Lung (tissue), 12 donors: ENCODE measurements around the gene F5. TPM values are rescaled to one million over a fixed set of nuclear protein-coding genes. Genes with fewer than 3 reads are reported as not detected.

Experiments
- ATAC-seq: fragments of 200-7000 bp; cut with Tn5 transposase; one replicate; pipeline ENCODE4 v1.9.1; 2020; ENCODE audit warnings: moderate number of reproducible peaks; ENCODE audit not compliant: insufficient read depth, low FRiP score
- DNase-seq, 3 donors: peaks; one replicate each; pipeline ENCODE4 v3.0.0-alpha.2; 2013 to 2017
- H3K27ac ChIP-seq, 2 donors: one replicate each; pipeline ENCODE4 v1.5.1; 2013; ENCODE audit warnings: mild to moderate bottlenecking in 2 of 2, moderate library complexity in 2 of 2, control low read depth in 1 of 2, inconsistent platforms in 1 of 2, low read depth in 1 of 2, low read length in 1 of 2
- H3K27me3 ChIP-seq, 3 donors: one replicate each; pipeline ENCODE4 v1.5.1; 2013; ENCODE audit warnings: low read length in 2 of 3; ENCODE audit not compliant: control insufficient read depth in 3 of 3, insufficient read depth in 3 of 3
- H3K36me3 ChIP-seq, 4 donors: one replicate each; pipeline ENCODE4 v1.5.1; 2013; ENCODE audit warnings: low read length in 4 of 4, mild to moderate bottlenecking in 1 of 4, moderate library complexity in 1 of 4; ENCODE audit not compliant: control insufficient read depth in 4 of 4, insufficient read depth in 4 of 4
- H3K4me1 ChIP-seq, 5 donors: one replicate each; pipeline ENCODE4 v1.5.1; 2013; ENCODE audit warnings: low read length in 5 of 5, mild to moderate bottlenecking in 2 of 5, moderate library complexity in 1 of 5; ENCODE audit not compliant: control insufficient read depth in 5 of 5, insufficient read depth in 5 of 5
- H3K4me3 ChIP-seq: one replicate; pipeline ENCODE4 v1.5.1; 2013; ENCODE audit warnings: mild to moderate bottlenecking, control low read depth, moderate library complexity
- H3K9ac ChIP-seq, 2 donors: one replicate each; pipeline ENCODE4 v1.5.1; 2013; ENCODE audit warnings: low read length in 2 of 2, control low read depth in 1 of 2; ENCODE audit not compliant: insufficient read depth in 1 of 2
- H3K9me3 ChIP-seq, 4 donors: one replicate each; pipeline ENCODE4 v1.5.1; 2013; ENCODE audit warnings: low read length in 3 of 4, mild to moderate bottlenecking in 1 of 4, moderate library complexity in 1 of 4; ENCODE audit not compliant: control insufficient read depth in 4 of 4, insufficient read depth in 3 of 4
- WGBS, 2 donors: extraction: QIAGEN DNeasy Blood & Tissue Kit; methylation state at CpG; one replicate each; pipeline ENCODE4 v1.1.7; 2013; 5-methylcytosine and 5-hydroxymethylcytosine counted together
- polyA plus RNA-seq, 2 donors: library from polyadenylated mRNA; stranded (reverse); fragments of 200-250 nt; gene quantifications; one replicate each; pipeline ENCODE4 v1.2.1, GENCODE V29; 2013
- total RNA-seq, 2 donors: library from RNA; depleted of rRNA in 1 of 2; stranded (reverse); fragments of >200 nt in 1 of 2; gene quantifications; one replicate each; pipeline ENCODE4 v1.2.1, GENCODE V29; 2014 to 2021
- TF ChIP-seq, protein P1 (sequence below): IDR thresholded peaks from 2 replicates; pipeline ENCODE4 v1.5.1; 2012; ENCODE audit warnings: mild to moderate bottlenecking; ENCODE audit errors: control extremely low read depth, extremely low read depth
- donor health status: control.
- donor health status: control.
- donor health status: Bipolar disorder and iron deficiency.
- donor health status: healthy.
- donor health status: DM: yes; HTN: yes; CAD: no.

The F5 gene
- total and polyA plus RNA-seq, 4 donors: 0.74 to 5.3 (median 2.4) TPM

DNA sequence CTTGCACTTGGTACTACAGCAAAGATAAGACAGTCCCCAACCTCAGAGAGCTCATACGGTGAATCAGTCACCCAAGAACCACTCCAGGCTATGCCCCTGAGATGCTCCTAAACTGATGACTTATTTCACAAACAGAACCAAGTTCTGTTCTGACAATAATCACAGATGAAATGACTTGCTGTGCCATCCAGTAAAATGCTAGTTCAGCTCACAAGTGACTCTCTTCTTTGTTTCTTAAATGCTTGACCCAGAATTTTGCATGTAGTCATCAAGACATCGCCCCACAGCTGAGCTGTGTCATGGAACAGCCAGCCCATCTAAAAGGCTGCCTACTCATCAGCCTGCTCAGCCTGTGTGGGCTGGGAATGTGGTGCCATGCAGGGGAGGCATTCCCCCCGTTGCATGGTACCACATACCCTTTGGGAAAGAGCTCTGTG, 94.4 kb downstream of the F5 start:
- no peak for ATAC-seq
- WGBS, 2 donors: 76 to 94% methylated on average over 3 of the region's 3 CpGs
- H3K4me1 ChIP-seq: peaks cover 0 to 9% (median 2%) of the 10 kb centered on the region in 5 donors

DNA sequence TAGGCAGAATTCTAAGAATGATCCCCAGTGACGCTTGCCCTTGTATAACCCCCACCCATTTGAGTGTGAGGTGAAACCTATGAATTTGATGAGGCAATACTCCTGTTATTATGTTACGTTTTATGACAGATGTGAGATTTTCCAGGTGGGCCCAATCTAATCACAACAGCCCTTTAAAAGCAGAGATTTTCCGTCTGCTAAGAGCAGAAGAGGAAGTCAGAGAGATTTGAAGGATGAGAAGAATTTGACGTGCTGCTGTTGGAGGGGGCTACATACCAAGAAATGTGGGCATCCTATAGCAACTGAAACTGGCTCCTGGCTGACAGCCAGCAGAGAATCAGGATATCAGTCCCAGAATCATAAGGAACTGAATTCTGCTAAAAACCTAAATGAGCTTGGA, 98.1 kb downstream of the F5 start:
- TF ChIP-seq, protein P1, sequence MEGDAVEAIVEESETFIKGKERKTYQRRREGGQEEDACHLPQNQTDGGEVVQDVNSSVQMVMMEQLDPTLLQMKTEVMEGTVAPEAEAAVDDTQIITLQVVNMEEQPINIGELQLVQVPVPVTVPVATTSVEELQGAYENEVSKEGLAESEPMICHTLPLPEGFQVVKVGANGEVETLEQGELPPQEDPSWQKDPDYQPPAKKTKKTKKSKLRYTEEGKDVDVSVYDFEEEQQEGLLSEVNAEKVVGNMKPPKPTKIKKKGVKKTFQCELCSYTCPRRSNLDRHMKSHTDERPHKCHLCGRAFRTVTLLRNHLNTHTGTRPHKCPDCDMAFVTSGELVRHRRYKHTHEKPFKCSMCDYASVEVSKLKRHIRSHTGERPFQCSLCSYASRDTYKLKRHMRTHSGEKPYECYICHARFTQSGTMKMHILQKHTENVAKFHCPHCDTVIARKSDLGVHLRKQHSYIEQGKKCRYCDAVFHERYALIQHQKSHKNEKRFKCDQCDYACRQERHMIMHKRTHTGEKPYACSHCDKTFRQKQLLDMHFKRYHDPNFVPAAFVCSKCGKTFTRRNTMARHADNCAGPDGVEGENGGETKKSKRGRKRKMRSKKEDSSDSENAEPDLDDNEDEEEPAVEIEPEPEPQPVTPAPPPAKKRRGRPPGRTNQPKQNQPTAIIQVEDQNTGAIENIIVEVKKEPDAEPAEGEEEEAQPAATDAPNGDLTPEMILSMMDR: no peak
- H3K27me3 ChIP-seq: no peaks in the 10 kb centered on the region
- DNase-seq (no peak), ATAC-seq (no peak)
- WGBS, 2 donors: 58 to 82% methylated on average over 4 of the region's 4 CpGs
- H3K9ac ChIP-seq: no peak overlapping the region
- H3K36me3 ChIP-seq: no peaks in the 10 kb centered on the region
- no peaks in the 10 kb centered on the region for H3K9me3 ChIP-seq
- H3K27ac ChIP-seq: peak overlapping the region in 1 of 2 donors; percentile 95
- peaks cover 0 to 35% (median 9%) of the 10 kb centered on the region in 5 donors for H3K4me1 ChIP-seq
- H3K4me3 ChIP-seq: no peak overlapping the region

More for the DNA sequence above, 94.4 kb downstream of the F5 start:
- H3K27ac ChIP-seq: no peak overlapping the region
- peak in 2 of 3 donors; percentile 33 to 51 for DNase-seq
- H3K9ac ChIP-seq: no peak overlapping the region
- H3K4me3 ChIP-seq: no peak overlapping the region
- no peaks in the 10 kb centered on the region for H3K36me3 ChIP-seq
- no peaks in the 10 kb centered on the region for H3K9me3 ChIP-seq
- no peaks in the 10 kb centered on the region for H3K27me3 ChIP-seq
- TF ChIP-seq, protein P1: no peak

DNA sequence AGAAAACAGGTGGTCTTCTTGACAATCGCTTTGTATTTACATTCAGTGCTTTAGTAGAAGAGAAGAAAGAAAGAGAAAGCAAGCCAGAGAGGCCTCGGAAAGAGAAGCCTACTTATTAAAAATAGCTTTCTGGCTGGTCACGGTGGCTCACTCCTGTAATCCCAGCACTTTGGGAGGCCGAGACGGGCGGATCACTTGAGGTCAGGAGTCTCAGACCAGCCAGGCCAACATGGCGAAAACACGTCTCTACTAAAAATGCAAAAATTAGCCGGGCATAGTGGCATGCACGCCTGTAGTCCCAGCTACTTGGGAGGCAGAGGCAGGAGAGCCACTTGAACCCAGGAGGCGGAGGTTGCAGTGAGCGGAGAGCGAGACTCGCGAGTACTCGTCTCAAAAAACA, 98.7 kb downstream of the F5 start:
- no peaks in the 10 kb centered on the region for H3K36me3 ChIP-seq
- DNase-seq (no peak), ATAC-seq (no peak)
- no peaks in the 10 kb centered on the region for H3K27me3 ChIP-seq
- peaks cover 0 to 35% (median 9%) of the 10 kb centered on the region in 5 donors for H3K4me1 ChIP-seq
- TF ChIP-seq, protein P1: no peak
- WGBS, 2 donors: 86 to 92% methylated on average over 16 of the region's 16 CpGs
- H3K27ac ChIP-seq: peak overlapping the region in 1 of 2 donors; percentile 95
- H3K9ac ChIP-seq: no peak overlapping the region
- no peak overlapping the region for H3K4me3 ChIP-seq
- no peaks in the 10 kb centered on the region for H3K9me3 ChIP-seq

GRCh38 chr1:169487133-169487532, 99.1 kb downstream of the F5 start:
- peak overlapping the region in 1 of 2 donors; percentile 95 for H3K27ac ChIP-seq

More at GRCh38 chr1:169487133-169487532, 99.1 kb downstream of the F5 start:
- Histone ChIP-seq H3K27me3 (no peaks in the 10 kb centered on the region), H3K4me1 (peaks cover 0 to 35% (median 9%) of the 10 kb centered on the region in 5 donors), H3K9me3 (no peaks in the 10 kb centered on the region), H3K36me3 (no peaks in the 10 kb centered on the region), H3K9ac (peak overlapping the region in 1 of 2 donors; percentile 97), H3K4me3 (no peak overlapping the region)
- ATAC-seq: no peak
- peak in 1 of 3 donors; percentile 18 for DNase-seq
- TF ChIP-seq, protein P1: no peak
- WGBS, 2 donors: 84 to 86% methylated on average over 5 of the region's 5 CpGs
